Measurements from ENCODE around the gene STAP2.
"Not testable (repeated sequence)": the region's sequence is repeated elsewhere in the genome, so short reads cannot be mapped to it uniquely, and the experiment has no call there.

The STAP2 gene

DNA sequence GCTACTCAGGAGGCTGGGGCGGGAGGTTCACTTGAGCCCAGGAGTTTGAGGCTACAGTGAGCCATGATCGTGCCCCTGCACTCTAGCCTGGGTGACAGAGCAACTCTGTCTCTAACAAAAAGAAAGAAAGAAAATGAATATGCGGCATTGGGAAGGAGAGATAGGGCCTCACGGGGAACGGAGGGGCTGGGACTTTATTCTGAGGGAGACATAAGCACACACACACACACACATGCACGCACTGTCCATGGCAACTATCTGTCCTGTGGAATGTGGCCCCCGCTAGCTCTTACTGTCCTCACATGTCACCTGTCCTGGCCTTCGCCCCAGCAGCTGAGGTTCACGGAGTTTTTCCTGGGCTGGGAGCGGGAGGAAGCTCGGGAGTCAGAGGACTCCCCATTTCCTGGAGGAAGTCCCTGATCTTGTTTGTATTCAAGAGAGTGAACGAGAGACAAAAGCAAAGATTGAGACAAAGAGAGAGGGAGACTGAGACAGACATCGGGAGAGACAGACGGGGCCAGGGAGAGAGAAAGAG, 654 bp downstream of the STAP2 start:
- DNase-seq = no peak
- intact Hi-C loops (cut with DNase I) = no loop called here

DNA sequence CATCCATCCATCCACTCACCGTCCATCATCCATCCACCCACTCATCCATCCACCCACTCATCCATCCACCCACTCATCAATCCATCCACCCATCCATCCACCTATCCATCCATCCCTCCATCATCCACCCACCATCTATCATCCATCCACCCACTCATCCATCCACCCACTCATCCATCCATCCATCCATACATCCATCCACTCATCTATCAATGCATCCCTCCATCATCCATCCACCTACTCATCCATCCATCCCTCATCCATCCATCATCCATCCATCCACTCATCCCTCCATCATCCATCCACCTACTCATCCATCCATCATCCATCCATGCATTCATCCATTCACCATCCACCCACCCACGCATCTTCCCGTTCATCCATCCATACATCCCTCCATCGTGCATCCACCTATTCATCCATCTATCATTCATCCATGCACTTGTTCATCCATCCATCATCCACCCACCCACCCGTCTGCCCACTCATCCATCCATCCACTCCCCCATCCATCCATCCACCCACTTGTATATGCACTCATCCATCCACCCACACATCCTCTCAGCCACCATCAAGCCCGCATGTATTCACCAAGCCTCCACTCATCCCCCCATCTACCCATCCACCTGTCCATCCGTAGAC, 3.6 kb downstream of the STAP2 start:
- intact Hi-C loops (cut with DNase I) = no loop called here
- no peak for DNase-seq

DNA sequence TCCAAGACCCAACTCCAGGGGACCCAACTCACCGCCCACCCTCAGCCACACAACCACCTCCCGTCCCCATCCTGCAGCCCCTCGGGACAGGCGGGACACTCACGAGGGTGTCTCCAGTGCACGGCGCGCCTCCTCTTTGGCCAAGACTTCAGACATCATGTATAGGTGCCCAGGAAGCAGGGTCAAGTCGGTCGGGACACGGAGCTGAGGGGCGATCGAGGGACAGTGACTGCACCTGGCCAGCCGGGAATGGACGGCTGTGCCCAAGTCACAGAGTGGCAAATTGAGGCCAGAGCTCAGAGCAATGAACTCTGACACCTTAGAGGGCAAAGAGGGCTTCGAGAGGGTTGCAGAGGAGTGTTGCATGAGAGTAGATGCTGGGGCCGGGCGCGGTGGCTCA, 8.8 kb downstream of the STAP2 start:
- DNase-seq = no peak
- intact Hi-C loops (cut with DNase I) = loop anchor here (2.0 kb wide), 1 partner anchor 13 kb away; the partner anchor contains the start of gene MPND

DNA sequence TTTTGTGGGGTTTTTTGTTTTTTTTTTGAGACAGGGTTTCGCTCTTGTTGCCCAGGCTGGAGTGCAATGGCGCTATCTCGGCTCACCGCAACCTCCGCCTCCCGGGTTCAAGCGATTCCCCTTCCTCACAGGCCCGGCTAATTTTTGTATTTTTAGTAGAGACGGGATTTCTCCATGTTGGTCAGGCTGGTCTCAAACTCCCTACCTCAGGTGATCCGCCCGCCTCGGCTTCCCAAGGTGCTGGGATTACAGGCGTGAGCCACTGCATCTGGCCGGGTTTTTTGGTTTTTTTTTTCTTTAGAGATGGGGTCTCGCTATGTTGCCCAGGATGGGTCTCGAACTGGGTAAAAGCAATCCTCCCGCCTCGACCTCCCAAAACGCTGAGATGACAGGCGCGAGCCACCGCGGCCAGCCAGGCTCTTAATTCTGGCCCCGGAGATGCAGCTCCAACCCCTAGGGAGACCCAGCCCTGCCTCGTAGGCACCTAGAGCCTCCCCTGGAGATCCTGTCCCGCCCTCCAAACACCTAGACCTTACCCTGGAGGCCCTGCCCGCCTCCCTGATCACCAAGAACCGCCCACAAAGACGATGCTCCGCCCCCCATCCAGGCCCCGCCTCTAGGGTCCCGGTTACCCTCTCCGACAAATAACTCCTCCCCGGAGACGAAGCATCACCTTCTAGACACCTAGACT, 9.5 kb downstream of the STAP2 start:
- DNase-seq = not testable (repeated sequence)
- intact Hi-C loops (cut with DNase I) = loop anchor here (2.0 kb wide), 1 partner anchor 14 kb away; the partner anchor contains the start of gene MPND

DNA sequence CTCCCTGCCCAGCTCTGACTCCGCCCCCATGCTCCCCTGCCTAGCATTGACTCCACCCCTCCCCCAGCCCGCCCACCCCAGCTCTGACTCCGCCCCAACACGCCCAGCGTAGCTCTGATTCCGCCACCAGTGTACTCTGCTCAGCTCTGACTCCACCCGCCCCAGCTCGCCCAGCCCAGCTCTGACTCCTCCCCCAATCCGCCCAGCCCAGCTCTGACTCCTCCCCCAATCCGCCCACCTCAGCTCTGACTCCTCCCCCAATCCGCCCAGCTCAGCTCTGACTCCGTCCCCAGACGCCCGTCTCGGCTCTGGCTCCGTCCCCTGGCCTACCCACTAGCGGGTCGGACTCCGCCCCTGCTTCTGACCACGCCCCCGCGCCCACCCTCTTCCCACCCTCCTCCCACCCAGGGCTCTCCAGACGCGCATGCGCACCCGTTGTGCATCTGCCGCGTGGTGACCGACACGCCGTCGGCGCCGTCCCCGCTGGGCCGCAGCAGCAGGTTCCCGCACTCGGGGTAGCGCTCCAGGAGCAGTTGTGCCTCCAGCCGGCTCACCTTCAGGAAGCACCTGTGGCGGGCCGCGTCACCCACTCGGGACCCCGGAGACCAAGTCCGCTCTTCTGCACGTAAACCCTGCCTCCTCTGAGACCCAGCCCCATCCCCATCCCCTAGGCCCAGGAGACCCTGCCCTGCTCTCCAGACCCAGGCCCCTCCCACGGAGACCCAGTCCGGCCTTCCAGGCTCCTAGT, 10.2 kb downstream of the STAP2 start:
- peak; percentile 84 to 100 (median 96) for DNase-seq
- intact Hi-C loops (cut with DNase I) = loop anchor here (2.0 kb wide), 1 partner anchor 14 kb away; the partner anchor contains the start of gene MPND

DNA sequence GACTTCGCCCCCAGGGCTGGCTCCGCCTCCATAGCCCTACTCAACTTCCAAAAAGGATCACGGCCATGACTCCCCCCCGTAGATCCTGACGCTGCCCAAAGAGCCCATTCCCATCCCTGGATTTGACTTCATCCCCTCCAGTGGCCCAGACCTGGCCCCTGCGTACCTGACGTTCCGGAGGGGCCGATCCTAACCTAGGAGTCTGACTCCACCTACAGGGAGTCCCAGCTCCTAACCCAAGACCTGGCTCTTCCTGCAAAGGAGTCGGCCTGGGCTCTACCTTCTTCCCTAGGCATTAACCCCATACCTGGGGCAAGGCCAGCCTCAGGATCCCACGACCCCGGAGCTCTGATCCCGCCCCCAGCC, 10.8 kb downstream of the STAP2 start:
- DNase-seq = no peak
- intact Hi-C loops (cut with DNase I) = loop anchor here (2.0 kb wide), 1 partner anchor 15 kb away; the partner anchor contains the start of gene MPND

DNA sequence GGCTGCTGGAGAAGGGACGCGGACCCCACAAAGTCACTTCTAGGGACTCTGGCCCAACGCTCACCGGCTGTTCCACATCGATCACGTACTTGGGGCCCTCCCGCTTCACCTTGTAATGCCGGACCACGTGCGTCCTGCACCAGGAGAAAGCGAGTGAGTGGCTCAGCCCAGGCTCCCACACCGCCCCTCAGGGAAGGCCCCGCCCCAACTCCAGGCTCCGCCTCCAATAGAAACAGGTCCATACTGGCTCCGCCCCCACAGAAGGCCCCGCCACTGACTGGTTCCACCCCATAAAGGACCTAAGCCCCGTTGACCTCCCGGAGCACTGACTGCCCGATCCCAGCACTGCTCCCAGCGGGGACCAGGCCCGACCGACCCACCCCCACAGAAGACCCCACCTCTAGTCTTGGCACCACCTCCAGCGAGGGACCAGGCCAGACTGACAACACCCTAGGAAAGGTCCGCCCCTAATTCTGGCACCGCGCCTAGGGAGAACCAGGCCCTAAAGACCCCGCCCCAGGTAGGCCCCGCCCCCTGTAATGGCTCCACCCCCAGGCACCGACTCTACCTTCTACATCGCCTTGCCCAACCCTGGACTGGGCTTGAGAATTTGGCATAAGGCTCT, 11.3 kb downstream of the STAP2 start:
- peak; percentile 22 to 83 (median 68) for DNase-seq
- intact Hi-C loops (cut with DNase I) = no loop called here

DNA sequence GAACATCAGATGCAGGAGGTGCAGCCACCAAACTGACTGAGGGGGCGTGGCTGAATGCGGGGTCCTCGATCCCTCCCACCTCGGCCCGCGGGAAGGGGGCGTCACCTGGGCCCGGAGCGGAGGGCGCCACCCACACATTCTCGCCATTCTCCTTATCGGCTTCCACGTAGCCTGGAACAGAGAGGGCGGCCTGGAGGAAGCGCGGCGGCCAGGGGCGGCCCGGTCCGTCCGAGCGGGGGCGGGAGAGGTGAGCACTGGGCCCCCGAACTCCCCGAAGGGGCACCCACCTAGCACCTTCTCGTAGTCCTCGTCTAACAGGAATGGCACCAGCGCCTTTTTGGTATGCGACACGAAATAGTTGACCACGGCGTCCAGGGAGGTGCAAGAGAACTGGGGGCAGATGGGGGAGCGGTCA, 11.8 kb downstream of the STAP2 start:
- intact Hi-C loops (cut with DNase I) = no loop called here
- no peak for DNase-seq

DNA sequence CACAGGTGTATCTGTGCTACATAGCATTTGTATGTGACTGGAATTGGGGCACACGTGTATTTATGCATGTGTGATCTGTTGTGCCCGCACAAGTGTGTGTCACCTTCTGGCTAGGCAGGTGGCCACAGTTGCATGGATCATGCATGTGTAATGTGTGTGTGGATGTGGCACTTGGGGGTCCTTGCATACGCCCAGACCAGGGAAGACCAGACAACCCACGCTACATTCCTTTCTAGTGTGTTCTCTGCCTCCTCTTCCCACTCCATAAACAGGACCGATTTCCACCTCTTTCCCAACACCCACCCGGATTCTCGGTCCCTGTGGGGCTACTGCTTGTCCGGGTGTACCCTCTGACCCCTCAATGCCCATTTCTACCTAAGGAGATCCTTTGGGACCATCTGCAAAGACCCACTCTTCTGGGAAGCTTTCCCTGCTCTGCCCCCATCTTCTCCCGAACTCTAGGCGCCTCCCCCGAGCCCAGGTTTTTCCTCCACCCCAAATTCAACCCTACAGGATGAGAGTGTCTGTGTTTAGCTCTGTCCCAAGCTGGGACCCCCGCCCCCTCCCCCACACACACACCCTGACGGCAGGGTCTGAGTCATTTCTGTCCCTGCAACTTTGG, 12.3 kb downstream of the STAP2 start:
- intact Hi-C loops (cut with DNase I) = no loop called here

DNA sequence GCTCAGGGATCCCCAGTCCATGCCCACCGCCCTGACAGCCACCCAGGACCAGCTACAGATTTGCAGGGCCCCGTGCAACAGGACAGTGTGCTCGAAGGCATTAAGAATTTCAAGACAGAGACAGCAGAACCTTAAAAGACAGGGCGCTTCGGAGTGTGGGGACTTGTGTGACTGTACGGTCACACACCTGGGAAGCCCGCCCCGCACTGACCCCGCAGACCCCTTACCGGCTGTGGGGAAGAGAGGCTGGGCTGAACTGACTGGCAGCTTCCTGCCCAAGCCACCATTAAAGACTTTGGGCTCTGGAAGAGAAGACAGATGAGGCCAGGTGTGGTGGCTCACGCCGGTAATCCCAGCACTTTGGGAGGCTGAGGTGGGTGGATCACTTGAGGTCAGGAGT, 14.4 kb downstream of the STAP2 start:
- intact Hi-C loops (cut with DNase I) = no loop called here
- no peak for DNase-seq

More for the DNA sequence above, 12.3 kb downstream of the STAP2 start:
- DNase-seq = no peak

DNA sequence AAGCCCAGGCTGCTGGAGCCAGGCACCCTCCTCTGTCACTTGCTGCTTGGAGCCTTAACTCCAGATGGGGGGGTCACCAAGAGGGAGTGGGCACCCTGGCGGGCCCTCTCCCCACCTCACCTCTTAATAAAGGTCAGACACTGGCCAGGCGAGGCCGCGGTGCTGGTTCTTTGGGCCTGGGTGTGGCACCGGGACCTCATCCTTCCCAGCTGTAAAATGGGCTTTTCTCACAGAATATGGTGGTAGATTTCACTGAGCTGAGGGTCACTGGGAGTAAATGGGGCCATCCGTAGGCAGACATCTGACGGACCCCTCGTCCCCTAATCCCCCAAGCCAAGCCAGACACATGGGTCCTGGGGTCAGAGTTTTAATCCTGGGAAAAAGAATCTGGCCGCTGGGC, 14.9 kb downstream of the STAP2 start:
- DNase-seq = no peak
- intact Hi-C loops (cut with DNase I) = no loop called here

DNA sequence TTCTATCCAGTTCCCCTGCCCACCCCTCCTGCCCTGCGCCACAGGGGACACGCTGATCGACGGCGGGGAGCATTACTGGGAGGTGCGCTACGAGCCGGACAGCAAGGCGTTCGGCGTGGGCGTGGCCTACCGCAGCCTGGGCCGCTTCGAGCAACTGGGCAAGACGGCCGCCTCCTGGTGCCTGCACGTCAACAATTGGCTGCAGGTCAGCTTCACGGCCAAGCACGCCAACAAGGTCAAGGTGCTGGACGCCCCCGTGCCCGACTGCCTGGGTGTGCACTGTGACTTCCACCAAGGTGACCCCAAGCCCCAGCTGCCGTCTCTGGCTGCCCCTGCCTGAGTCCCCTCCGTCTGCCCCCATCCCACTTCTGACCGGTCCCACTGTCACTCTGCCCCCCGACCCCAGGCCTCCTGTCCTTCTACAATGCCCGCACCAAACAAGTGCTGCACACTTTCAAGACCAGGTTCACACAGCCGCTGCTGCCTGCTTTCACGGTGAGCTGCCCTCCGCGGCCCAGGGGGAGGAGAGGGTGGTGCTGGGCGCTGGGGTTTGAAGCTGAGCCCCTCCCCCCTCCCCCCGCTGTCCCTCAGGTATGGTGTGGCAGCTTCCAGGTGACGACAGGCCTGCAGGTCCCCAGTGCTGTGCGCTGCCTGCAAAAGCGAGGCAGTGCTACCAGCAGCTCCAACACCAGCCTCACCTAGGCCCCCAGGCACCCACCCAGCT, 15.5 kb downstream of the STAP2 start:
- DNase-seq = no peak
- intact Hi-C loops (cut with DNase I) = no loop called here

DNA sequence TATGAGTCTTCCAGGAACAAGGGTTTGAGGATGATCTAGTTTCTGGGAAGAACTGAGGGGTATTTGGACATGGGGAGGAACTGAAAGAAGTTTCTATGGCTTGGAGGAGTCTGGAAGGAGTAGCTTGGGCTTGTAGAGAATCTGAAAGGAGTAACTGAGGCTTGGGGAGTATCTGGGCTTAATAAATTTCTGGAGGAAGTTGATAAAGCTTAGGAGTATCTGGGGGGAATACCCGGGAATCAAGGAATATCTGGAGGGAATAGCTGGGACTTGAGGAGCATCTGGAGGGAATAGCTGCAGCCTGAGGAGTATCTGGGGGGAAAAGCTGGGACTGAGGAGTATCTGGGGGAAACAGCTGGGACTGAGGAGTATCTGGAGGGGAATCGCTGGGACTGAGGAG, 18.2 kb downstream of the STAP2 start:
- DNase-seq = no peak
- intact Hi-C loops (cut with DNase I) = no loop called here

DNA sequence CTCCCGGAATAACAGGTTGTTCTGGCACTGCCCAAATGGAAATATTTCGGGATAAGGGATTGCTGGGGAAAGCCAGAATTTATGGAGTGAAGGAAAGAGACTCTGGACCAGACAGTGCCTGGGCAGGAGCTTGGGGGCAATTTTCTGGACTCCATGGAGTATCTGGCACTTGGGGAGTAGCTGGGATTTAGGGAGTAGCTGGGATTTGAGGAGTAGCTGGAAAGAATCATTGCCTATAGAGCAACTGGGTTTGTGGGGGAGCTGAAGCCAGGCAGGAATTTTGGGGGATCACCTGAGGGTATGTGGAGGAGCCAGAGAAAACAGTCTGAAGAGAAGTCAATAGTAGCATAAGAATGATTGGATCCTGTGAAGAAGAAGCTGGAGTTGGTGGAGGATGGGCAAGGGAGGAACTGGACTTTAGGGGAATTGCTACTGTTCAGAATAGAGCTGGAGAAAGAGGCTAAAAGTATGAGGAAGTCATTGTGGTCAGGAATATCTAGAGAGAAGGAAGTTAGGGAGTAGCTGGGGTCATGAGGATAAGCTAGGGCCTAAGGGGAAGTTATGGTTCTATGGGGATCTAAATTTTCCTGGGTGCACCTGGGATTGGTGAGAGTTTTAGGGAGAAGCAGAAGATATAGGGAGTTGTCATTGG, 19.4 kb downstream of the STAP2 start:
- intact Hi-C loops (cut with DNase I) = no loop called here
- no peak for DNase-seq

DNA sequence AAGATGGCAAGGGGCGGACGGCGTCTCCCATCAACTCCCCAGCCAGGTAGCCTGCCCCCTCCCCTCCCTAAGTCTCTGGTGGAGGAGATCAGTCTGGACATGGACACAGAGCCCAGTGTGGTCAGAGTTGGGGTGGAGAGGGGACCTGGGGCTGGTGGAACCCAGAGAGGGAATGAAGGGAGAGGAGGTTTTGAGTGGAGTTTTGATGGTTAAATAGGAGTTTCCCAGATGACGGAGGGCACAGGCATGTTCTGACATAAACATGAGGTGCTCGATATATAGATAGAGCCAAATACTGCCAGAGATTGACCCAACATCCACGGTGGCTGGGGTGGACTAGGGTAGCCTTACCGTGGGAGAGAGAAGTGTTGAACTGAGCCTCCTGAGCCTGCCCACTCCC, 20.2 kb downstream of the STAP2 start:
- DNase-seq = no peak
- intact Hi-C loops (cut with DNase I) = no loop called here

DNA sequence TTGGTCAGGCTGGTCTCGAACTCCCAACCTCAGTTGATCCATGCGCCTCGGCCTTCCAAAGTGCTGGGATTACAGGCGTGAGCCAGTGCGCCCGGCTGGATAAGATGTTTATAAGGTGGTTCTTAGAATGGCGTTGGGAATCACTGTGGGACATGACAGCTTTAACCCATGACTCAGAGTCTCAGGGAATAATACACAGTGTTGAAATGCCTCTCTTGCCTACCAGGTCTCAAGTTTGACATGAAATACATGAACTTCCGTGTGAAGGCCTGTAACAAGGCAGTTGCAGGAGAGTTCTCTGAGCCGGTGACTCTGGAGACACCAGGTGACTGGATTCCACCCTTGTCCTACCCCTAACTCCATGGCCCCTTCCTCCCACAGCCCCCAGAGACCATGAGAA, 21.7 kb downstream of the STAP2 start:
- DNase-seq = no peak
- intact Hi-C loops (cut with DNase I) = no loop called here

DNA sequence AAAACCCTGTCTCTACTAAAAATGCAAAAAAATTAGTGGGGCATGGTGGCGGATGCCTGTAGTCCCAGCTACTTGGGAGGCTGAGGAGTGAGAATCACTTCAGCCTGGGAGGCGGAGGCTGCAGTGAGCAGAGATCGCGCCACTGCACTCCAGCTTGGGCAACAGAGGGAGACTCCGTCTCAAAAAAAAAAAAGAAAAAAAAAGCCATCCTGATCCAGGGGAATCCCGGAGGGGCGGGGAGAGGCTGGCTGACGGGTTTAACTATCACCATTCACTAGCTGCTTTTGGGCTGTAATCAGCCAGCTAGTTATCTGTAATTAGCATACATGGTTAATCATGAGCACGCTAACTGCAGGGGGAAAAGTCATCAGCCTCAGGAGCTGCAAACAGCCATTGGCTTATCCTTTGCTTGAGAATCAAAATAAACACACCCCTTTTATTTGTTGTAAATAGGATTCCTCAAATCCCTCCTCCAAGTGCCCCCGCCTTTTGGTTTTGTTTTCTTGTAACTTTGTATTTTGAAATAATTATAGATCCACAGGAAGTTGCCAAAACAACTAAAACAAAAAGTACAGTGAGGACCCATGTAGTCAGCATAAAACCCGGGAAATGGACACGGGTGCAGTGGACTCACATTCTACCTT, 24.7 kb downstream of the STAP2 start:
- DNase-seq = no peak
- intact Hi-C loops (cut with DNase I) = no loop called here
